ENCODE measurements around the gene PRKCA.
"Not testable (repeated sequence)": the region's sequence is repeated elsewhere in the genome, so short reads cannot be mapped to it uniquely, and the experiment has no call there.

PRKCA gene

GRCh38 chr17:66355510-66355909, 53.1 kb downstream of the PRKCA start:
- no peak for DNase-seq

GRCh38 chr17:66357037-66357436, 54.6 kb downstream of the PRKCA start:
- DNase-seq, result no peak

- no peak for DNase-seq
Measured at GRCh38 chr17:66359351-66359750, 56.9 kb downstream of the PRKCA start.

- DNase-seq, result not testable (repeated sequence)
Measured at GRCh38 chr17:66360961-66361565, 58.6 kb downstream of the PRKCA start.

GRCh38 chr17:66364508-66364907, 62.1 kb downstream of the PRKCA start:
- no peak for DNase-seq

GRCh38 chr17:66364990-66365490, 62.6 kb downstream of the PRKCA start:
- DNase-seq, result no peak

- DNase-seq, result no peak
Measured at GRCh38 chr17:66365903-66366302, 63.5 kb downstream of the PRKCA start.

- DNase-seq, result no peak
Measured at GRCh38 chr17:66367107-66367506, 64.7 kb downstream of the PRKCA start.

- DNase-seq, result no peak
Measured at GRCh38 chr17:66369830-66370229, 67.4 kb downstream of the PRKCA start.

GRCh38 chr17:66371561-66371960, 69.1 kb downstream of the PRKCA start:
- no peak for DNase-seq

GRCh38 chr17:66372182-66372581, 69.8 kb downstream of the PRKCA start:
- DNase-seq, result no peak

GRCh38 chr17:66373079-66373478, 70.7 kb downstream of the PRKCA start:
- DNase-seq, result no peak

- DNase-seq, result peak; percentile 48
Measured at GRCh38 chr17:66373944-66374817, 71.8 kb downstream of the PRKCA start.

GRCh38 chr17:66375121-66375520, 72.7 kb downstream of the PRKCA start:
- DNase-seq, result no peak

GRCh38 chr17:66378296-66378695, 75.9 kb downstream of the PRKCA start:
- DNase-seq, result no peak

- no peak for DNase-seq
Measured at GRCh38 chr17:66379544-66379943, 77.1 kb downstream of the PRKCA start.

GRCh38 chr17:66379996-66380395, 77.6 kb downstream of the PRKCA start:
- DNase-seq, result no peak

- no peak for DNase-seq
Measured at GRCh38 chr17:66381701-66382362, 79.4 kb downstream of the PRKCA start.

- no peak for DNase-seq
Measured at GRCh38 chr17:66383333-66383732, 80.9 kb downstream of the PRKCA start.

- DNase-seq, result no peak
Measured at GRCh38 chr17:66386498-66387351, 84.3 kb downstream of the PRKCA start.

GRCh38 chr17:66387392-66387981, 85.1 kb downstream of the PRKCA start:
- DNase-seq, result no peak

GRCh38 chr17:66392783-66393437, 90.5 kb downstream of the PRKCA start:
- DNase-seq, result no peak
